ENCODE data around the gene CCPG1. TPM values are rescaled to one million over a fixed set of nuclear protein-coding genes. Genes with fewer than 3 reads are reported as not detected.

CCPG1 gene
- total RNA-seq, 4 donors from 2014 or later = 50.1 to 79.7 (median 68.3) TPM

DNA sequence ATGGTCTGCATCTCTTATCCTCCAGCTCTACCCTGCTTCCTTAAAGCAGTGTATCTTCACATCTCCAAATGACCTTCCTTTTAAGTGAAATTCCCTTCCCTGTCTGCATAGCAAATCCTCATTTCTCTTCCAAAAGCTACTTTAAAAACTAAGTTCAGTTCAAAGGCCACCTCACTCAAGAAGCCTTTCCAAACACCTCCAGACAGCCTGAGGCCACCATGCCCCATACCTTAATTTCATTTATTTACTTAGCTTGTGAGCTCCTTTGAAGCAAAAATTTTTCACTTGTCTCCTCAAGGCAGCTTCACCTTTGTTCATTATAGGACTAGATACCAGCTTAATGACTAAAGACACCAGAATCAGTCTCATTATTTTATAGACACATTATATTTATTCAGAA is 49.7 kb downstream of the CCPG1 start:
- no peak for DNase-seq
- Histone ChIP-seq H3K4me3 (no peak overlapping the region), H3K9me3 (no peaks in the 10 kb centered on the region), H3K4me1 (no peaks in the 10 kb centered on the region), H3K27me3 (no peaks in the 10 kb centered on the region), H3K27ac (no peak overlapping the region), H3K36me3 (no peaks in the 10 kb centered on the region)
- intact Hi-C loops (cut with DNase I; ENCODE audit: low total_unique reads) = no loop called here
- TF ChIP-seq POLR2A (IDR thresholded peaks at IDR 0.05) = no peak
- TF ChIP-seq, protein P1, sequence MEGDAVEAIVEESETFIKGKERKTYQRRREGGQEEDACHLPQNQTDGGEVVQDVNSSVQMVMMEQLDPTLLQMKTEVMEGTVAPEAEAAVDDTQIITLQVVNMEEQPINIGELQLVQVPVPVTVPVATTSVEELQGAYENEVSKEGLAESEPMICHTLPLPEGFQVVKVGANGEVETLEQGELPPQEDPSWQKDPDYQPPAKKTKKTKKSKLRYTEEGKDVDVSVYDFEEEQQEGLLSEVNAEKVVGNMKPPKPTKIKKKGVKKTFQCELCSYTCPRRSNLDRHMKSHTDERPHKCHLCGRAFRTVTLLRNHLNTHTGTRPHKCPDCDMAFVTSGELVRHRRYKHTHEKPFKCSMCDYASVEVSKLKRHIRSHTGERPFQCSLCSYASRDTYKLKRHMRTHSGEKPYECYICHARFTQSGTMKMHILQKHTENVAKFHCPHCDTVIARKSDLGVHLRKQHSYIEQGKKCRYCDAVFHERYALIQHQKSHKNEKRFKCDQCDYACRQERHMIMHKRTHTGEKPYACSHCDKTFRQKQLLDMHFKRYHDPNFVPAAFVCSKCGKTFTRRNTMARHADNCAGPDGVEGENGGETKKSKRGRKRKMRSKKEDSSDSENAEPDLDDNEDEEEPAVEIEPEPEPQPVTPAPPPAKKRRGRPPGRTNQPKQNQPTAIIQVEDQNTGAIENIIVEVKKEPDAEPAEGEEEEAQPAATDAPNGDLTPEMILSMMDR (IDR thresholded peaks at IDR 0.05) = no peak

DNA sequence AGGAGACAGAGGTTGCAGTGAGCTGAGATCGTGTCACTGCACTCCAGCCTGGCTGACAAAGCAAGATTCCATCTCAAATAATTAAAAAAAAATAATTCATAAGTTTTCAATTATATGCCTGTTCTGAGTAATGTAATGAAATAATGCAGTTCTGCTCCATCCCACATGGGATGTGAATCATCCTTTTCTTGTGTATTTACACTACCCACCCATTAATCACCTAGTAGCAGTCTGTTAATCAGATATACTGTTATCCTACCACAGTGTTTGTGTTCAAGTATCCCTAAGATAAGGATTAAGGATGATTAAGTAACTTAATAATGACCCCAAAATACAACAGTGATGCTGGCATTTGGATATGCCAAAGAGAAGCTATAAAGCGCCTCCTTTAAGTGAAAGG is 50.4 kb downstream of the CCPG1 start:
- H3K27ac ChIP-seq = no peak overlapping the region
- H3K9me3 ChIP-seq = no peaks in the 10 kb centered on the region
- TF ChIP-seq POLR2A (IDR thresholded peaks at IDR 0.05) = no peak
- TF ChIP-seq, protein P1 (IDR thresholded peaks at IDR 0.05) = no peak
- no peaks in the 10 kb centered on the region for H3K27me3 ChIP-seq
- intact Hi-C loops (cut with DNase I; ENCODE audit: low total_unique reads) = no loop called here
- H3K4me3 ChIP-seq = no peak overlapping the region
- DNase-seq = no peak
- no peaks in the 10 kb centered on the region for H3K4me1 ChIP-seq
- no peaks in the 10 kb centered on the region for H3K36me3 ChIP-seq

DNA sequence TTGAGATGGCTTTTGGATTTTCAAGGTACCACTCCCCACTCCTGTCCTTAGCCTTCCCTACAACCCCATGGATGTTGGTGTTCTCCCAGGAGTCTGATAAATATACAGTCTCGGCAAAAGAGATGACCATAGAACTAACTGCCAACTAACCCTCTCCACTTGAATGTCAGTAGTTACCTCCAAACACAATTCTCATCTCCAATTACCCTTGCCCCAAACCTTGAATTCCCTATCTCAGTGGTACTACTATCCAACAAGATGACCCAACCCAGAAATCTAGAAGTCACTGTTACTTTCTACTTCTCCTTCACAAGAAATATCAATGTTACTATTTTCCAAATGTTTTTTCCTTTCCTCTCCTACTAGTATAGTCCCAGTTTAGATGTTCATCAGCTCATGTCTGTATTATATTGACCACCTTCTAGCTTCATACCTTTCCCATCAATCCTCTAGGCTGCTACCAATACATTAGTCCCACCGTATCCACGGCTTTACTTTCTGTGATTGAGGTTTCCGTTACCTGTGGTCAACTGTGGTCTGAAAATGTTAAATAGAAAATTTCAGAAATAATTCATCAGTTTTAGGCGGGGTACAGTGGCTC is 51.1 kb downstream of the CCPG1 start:
- H3K27ac ChIP-seq = no peak overlapping the region

DNA sequence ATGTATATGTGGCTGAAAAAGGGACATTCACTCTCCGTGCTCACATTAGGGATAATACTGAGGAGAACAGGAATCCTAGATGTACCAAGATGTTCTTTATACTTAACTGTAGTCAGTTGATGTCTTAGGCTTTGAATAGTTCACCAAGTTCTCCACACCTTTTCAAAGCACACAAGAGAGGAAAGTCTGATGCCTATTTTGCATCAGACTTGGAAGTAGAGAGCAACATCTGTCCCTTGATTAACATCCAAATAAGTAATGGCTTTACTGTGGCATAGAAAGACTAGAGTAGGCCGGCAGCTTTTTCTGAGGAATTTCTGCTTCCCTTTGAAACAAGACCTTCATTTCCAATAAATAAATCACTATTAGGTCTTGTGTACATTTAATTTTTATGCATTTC is 55.1 kb downstream of the CCPG1 start:
- H3K27me3 ChIP-seq = no peaks in the 10 kb centered on the region
- no peak for DNase-seq
- no peaks in the 10 kb centered on the region for H3K9me3 ChIP-seq
- no peak overlapping the region for H3K4me3 ChIP-seq
- H3K27ac ChIP-seq = no peak overlapping the region
- intact Hi-C loops (cut with DNase I; ENCODE audit: low total_unique reads) = no loop called here
- no peaks in the 10 kb centered on the region for H3K4me1 ChIP-seq
- TF ChIP-seq, protein P1 (IDR thresholded peaks at IDR 0.05) = no peak
- no peak for TF ChIP-seq POLR2A (IDR thresholded peaks at IDR 0.05)
- H3K36me3 ChIP-seq = no peaks in the 10 kb centered on the region

More for the DNA sequence above, 51.1 kb downstream of the CCPG1 start:
- TF ChIP-seq POLR2A (IDR thresholded peaks at IDR 0.05) = no peak
- TF ChIP-seq, protein P1 (IDR thresholded peaks at IDR 0.05) = no peak
- H3K27me3 ChIP-seq = no peaks in the 10 kb centered on the region
- H3K4me1 ChIP-seq = no peaks in the 10 kb centered on the region
- DNase-seq = no peak
- no peaks in the 10 kb centered on the region for H3K9me3 ChIP-seq
- intact Hi-C loops (cut with DNase I; ENCODE audit: low total_unique reads) = no loop called here
- no peak overlapping the region for H3K4me3 ChIP-seq
- no peaks in the 10 kb centered on the region for H3K36me3 ChIP-seq

DNA sequence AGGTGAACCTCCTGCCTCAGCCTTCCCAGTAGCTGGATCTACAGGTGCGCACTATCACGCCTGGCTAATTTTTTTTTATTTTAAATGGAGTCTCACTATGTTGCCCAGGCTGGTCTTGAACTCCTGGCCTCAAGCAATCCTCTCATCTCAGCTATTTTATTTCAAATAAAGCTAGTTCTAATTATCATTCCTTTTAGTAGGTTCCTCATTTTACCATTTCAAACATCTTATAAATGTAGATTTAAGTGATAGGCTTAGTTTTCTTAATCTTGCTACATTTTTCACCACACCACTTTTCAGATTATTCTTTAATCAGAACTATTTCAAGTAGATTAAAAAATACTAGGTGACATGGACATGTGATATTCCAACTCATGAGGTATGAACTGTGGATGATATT is 58.9 kb downstream of the CCPG1 start:
- DNase-seq = no peak
- Histone ChIP-seq H3K4me1 (no peaks in the 10 kb centered on the region), H3K4me3 (no peak overlapping the region), H3K27me3 (no peaks in the 10 kb centered on the region), H3K36me3 (no peaks in the 10 kb centered on the region), H3K27ac (no peak overlapping the region), H3K9me3 (no peaks in the 10 kb centered on the region)
- TF ChIP-seq, protein P1 (IDR thresholded peaks at IDR 0.05) = no peak
- TF ChIP-seq POLR2A (IDR thresholded peaks at IDR 0.05) = no peak
- intact Hi-C loops (cut with DNase I; ENCODE audit: low total_unique reads) = no loop called here

All from uterus (tissue), 4 donors.